Neural progenitor cell (in vitro differentiated cells): ENCODE data around the gene DUS1L. TPM values are rescaled to one million over a fixed set of nuclear protein-coding genes. Genes with fewer than 3 reads are reported as not detected.

ENCODE experiments used
- DNase-seq: peaks from one replicate; pipeline ENCODE4 v3.0.0-alpha.2; 2016; ENCODE audit warnings: low spot score
- H2AFZ ChIP-seq: fragments of 200-600 bp; sonication (generic); replicated peaks from 2 replicates; pipeline ENCODE4 v1.6.1; 2016; ENCODE audit warnings: antibody characterized with exemption
- H3F3A ChIP-seq: fragments of 200-600 bp; sonication (generic); 2 replicates; pipeline ENCODE4 v1.6.1; 2016; ENCODE audit warnings: antibody characterized with exemption, low read depth
- H3K27ac ChIP-seq: fragments of 200-600 bp; sonication (generic); 2 replicates; pipeline ENCODE4 v1.5.1; 2016; ENCODE audit warnings: mild to moderate bottlenecking
- H3K27me3 ChIP-seq: fragments of 200-600 bp; sonication (generic); 2 replicates; pipeline ENCODE4 v1.6.1; 2016; ENCODE audit warnings: mild to moderate bottlenecking, moderate library complexity
- H3K36me3 ChIP-seq: fragments of 200-600 bp; sonication (generic); 2 replicates; pipeline ENCODE4 v1.5.1; 2016
- H3K4me1 ChIP-seq: fragments of 200-600 bp; sonication (generic); 2 replicates; pipeline ENCODE4 v1.6.1; 2016; ENCODE audit warnings: mixed run types
- H3K4me2 ChIP-seq: fragments of 200-600 bp; sonication (generic); 2 replicates; pipeline ENCODE4 v1.6.1; 2016
- H3K4me3 ChIP-seq: fragments of 200-600 bp; sonication (generic); 2 replicates; pipeline ENCODE4 v1.5.1; 2016
- H3K79me2 ChIP-seq: fragments of 200-600 bp; sonication (generic); 2 replicates; pipeline ENCODE4 v1.6.1; 2016; ENCODE audit warnings: low read depth
- H3K9ac ChIP-seq: fragments of 200-600 bp; sonication (generic); 2 replicates; pipeline ENCODE4 v1.6.1; 2016
- H3K9me3 ChIP-seq: fragments of 200-600 bp; sonication (generic); 2 replicates; pipeline ENCODE4 v1.5.1; 2016; ENCODE audit warnings: low read depth
- H4K20me1 ChIP-seq: fragments of 200-600 bp; sonication (generic); 2 replicates; pipeline ENCODE4 v1.6.1; 2016; ENCODE audit warnings: low read depth
- H3K27ac Mint-ChIP-seq: 3 replicates; pipeline ENCODE4 v1.8.0; 2021; ENCODE audit warnings: mixed read lengths
- H3K27me3 Mint-ChIP-seq: 2 replicates; pipeline ENCODE4 v1.8.0; 2022; ENCODE audit warnings: low read depth, mild to moderate bottlenecking, inconsistent platforms, moderate library complexity, mixed read lengths; ENCODE audit not compliant: insufficient read depth
- H3K36me3 Mint-ChIP-seq: 3 replicates; pipeline ENCODE4 v1.8.0; 2021; ENCODE audit warnings: mixed read lengths
- H3K4me1 Mint-ChIP-seq: 3 replicates; pipeline ENCODE4 v1.8.0; 2021; ENCODE audit warnings: mixed read lengths
- H3K4me3 Mint-ChIP-seq: 3 replicates; pipeline ENCODE4 v1.8.0; 2021; ENCODE audit warnings: mild to moderate bottlenecking, moderate library complexity, mixed read lengths
- H3K9me3 Mint-ChIP-seq: 3 replicates; pipeline ENCODE4 v1.8.0; 2020; ENCODE audit warnings: mixed read lengths
- CTCF ChIP-seq: fragments of 200-600 bp; sonication (generic); IDR thresholded peaks from 2 replicates; pipeline ENCODE4 v1.5.1; 2017; ENCODE audit warnings: antibody characterized with exemption, mild to moderate bottlenecking
- EZH2 ChIP-seq: fragments of 200-600 bp; sonication (generic); IDR thresholded peaks from 2 replicates; pipeline ENCODE4 v1.6.1; 2017; ENCODE audit warnings: antibody characterized with exemption, mild to moderate bottlenecking, moderate library complexity
- EZH2phosphoT487 ChIP-seq: fragments of 200-600 bp; sonication (generic); IDR thresholded peaks from 2 replicates; pipeline ENCODE4 v1.6.1; 2017; ENCODE audit warnings: antibody characterized with exemption
- total RNA-seq: library from RNA; depleted of rRNA; stranded (reverse); fragments of >200 nt; gene quantifications from 2 replicates; pipeline ENCODE4 v1.2.3, GENCODE V29; 2015; ENCODE audit warnings: low replicate concordance

The DUS1L gene
- total RNA-seq, 1 donor from 2014 or later, result 54.5 TPM

DNA sequence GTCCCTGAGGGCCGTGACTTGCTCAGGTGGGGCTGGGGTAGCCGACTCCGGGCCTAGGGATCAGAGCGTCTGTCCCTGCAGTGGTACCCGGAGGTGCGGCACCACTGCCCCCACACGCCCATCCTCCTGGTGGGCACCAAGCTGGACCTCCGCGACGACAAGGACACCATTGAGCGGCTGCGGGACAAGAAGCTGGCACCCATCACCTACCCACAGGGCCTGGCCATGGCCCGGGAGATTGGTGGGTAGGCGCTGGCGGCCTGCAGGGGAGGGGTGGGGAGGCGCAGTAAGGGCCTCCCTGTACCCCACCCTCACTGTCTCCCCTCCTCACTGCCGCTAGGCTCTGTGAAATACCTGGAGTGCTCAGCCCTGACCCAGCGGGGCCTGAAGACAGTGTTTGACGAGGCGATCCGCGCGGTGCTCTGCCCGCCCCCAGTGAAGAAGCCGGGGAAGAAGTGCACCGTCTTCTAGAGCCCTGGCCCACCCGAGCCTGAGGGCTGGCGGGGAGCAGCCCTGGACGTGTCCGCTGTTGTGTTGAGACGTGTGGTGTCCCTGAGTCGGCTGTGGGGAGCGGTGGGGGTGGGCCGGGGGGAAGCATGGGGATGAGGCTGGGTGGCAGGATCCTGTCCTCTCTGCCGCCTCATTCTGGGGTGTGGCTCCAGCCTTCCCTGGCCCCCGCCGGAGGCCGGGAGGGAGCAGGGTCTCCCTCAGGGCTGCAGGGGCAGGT is 32.1 kb downstream of the DUS1L start:
- no peak for DNase-seq
- Mint-ChIP-seq H3K9me3 (no peaks in the 10 kb centered on the region), H3K27me3 (peaks cover 17% of the 10 kb centered on the region), H3K36me3 (peaks cover 11% of the 10 kb centered on the region), H3K27ac (no peak overlapping the region), H3K4me3 (peak overlapping the region; percentile 77), H3K4me1 (peaks cover 12% of the 10 kb centered on the region)
- peaks cover 45% of the 10 kb centered on the region for H3F3A ChIP-seq
- peaks cover 39% of the 10 kb centered on the region for H4K20me1 ChIP-seq
- peaks cover 4% of the 10 kb centered on the region for H3K79me2 ChIP-seq
- H3K9me3 ChIP-seq, result no peaks in the 10 kb centered on the region
- H3K4me2 ChIP-seq, result no peak overlapping the region
- peaks cover 9% of the 10 kb centered on the region for H3K27me3 ChIP-seq
- peaks cover 15% of the 10 kb centered on the region for H3K4me1 ChIP-seq
- H3K36me3 ChIP-seq, result no peaks in the 10 kb centered on the region
- no peak overlapping the region for H2AFZ ChIP-seq
- H3K27ac ChIP-seq, result no peak overlapping the region
- TF ChIP-seq CTCF, result no peak
- no peak for TF ChIP-seq EZH2phosphoT487
- TF ChIP-seq EZH2, result no peak
- no peak overlapping the region for H3K4me3 ChIP-seq
- no peak overlapping the region for H3K9ac ChIP-seq

GRCh38 chr17:82031885-82032627 is 33.5 kb downstream of the DUS1L start:
- H3K9me3 ChIP-seq, result no peaks in the 10 kb centered on the region
- Mint-ChIP-seq H3K36me3 (peaks cover 11% of the 10 kb centered on the region), H3K4me3 (peak overlapping the region; percentile 77), H3K9me3 (no peaks in the 10 kb centered on the region), H3K27me3 (peaks cover 16% of the 10 kb centered on the region), H3K4me1 (peaks cover 8% of the 10 kb centered on the region), H3K27ac (no peak overlapping the region)
- peaks cover 39% of the 10 kb centered on the region for H4K20me1 ChIP-seq
- no peak for TF ChIP-seq EZH2
- H3K4me1 ChIP-seq, result peaks cover 15% of the 10 kb centered on the region
- peak overlapping the region; percentile 99 for H3K4me2 ChIP-seq
- peak overlapping the region; percentile 65 for H3K4me3 ChIP-seq
- H3K27ac ChIP-seq, result no peak overlapping the region
- no peaks in the 10 kb centered on the region for H3K36me3 ChIP-seq
- peaks cover 4% of the 10 kb centered on the region for H3K79me2 ChIP-seq
- peaks cover 37% of the 10 kb centered on the region for H3F3A ChIP-seq
- H3K27me3 ChIP-seq, result peaks cover 9% of the 10 kb centered on the region
- no peak overlapping the region for H2AFZ ChIP-seq
- H3K9ac ChIP-seq, result no peak overlapping the region
- DNase-seq, result peak; percentile 38

DNA sequence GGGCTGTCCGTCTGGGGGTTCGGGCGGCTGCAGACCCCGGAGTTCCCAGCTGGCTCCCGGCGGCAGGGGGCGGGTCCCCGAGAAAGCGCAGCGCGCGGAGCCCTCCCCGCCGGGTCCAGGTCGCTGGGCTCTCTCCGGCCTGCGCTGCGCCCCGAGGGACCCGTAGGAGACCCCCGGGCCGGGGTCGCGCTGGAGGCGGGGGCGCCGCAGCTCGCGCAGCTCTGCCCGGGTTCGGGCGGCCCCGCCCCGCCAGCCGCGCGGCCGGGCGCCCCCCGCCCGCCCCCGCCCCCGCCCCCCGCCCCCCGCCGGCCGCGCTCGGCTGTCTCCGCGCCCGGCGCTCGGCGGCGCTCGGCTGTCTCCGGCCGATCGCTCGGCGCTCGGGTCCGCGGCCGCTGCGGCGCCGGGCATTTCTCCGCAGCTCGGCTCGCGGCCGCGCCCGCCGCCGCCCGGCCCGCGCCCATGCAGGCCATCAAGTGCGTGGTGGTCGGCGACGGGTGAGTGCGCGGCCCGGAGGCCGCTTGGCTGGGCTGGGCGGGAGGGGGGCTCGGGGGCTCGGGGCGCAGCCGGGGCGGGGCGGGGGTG is 34.2 kb downstream of the DUS1L start, which contains the start of gene RAC3:
TSS of gene RAC3 (plus strand) at position 376 of the 582 bp plus-strand sequence. CDS start at position 460, 84 bp downstream.
- H2AFZ ChIP-seq, result peak within 1 kb of the TSS; percentile 89
- H3K4me1 ChIP-seq, result peaks cover 10% of the 10 kb centered on the region
- peak within 1 kb of the TSS; percentile 99 for H3K4me2 ChIP-seq
- H3F3A ChIP-seq, result peaks cover 30% of the 10 kb centered on the region
- H3K9me3 ChIP-seq, result no peaks in the 10 kb centered on the region
- H3K9ac ChIP-seq, result no peak within 1 kb of the TSS
- TF ChIP-seq EZH2phosphoT487, result no peak
- no peak for TF ChIP-seq EZH2
- TF ChIP-seq CTCF, result no peak
- H3K27ac ChIP-seq, result no peak within 1 kb of the TSS
- peak within 1 kb of the TSS; percentile 81 for H3K4me3 ChIP-seq
- peaks cover 16% of the 10 kb centered on the region for H3K27me3 Mint-ChIP-seq
- peaks cover 8% of the 10 kb centered on the region for H3K4me1 Mint-ChIP-seq
- peaks cover 4% of the 10 kb centered on the region for H3K79me2 ChIP-seq
- H3K36me3 Mint-ChIP-seq, result peaks cover 11% of the 10 kb centered on the region
- peak within 1 kb of the TSS; percentile 81 for H3K4me3 Mint-ChIP-seq
- peaks cover 9% of the 10 kb centered on the region for H3K27me3 ChIP-seq
- H3K9me3 Mint-ChIP-seq, result no peaks in the 10 kb centered on the region
- peak; percentile 91 for DNase-seq
- H3K36me3 ChIP-seq, result no peaks in the 10 kb centered on the region
- H4K20me1 ChIP-seq, result peaks cover 34% of the 10 kb centered on the region
- H3K27ac Mint-ChIP-seq, result no peak within 1 kb of the TSS
